Stimulated activated CD4-positive, alpha-beta T cell treated with anti-CD3 and anti-CD28 coated beads, TNF-alpha, amount 100 ng/mL, for 4 hours (primary cell): ENCODE results near the gene CDK5RAP2.
"Not testable (repeated sequence)": the region's sequence is repeated elsewhere in the genome, so short reads cannot be mapped to it uniquely, and the experiment has no call there.

Source experiments
- DNase-seq, 3 experiments: peaks; one replicate each; pipeline ENCODE4 v3.0.0-alpha.2; 2020; ENCODE audit warnings: low read depth in 3 of 3

CDK5RAP2 gene

DNA sequence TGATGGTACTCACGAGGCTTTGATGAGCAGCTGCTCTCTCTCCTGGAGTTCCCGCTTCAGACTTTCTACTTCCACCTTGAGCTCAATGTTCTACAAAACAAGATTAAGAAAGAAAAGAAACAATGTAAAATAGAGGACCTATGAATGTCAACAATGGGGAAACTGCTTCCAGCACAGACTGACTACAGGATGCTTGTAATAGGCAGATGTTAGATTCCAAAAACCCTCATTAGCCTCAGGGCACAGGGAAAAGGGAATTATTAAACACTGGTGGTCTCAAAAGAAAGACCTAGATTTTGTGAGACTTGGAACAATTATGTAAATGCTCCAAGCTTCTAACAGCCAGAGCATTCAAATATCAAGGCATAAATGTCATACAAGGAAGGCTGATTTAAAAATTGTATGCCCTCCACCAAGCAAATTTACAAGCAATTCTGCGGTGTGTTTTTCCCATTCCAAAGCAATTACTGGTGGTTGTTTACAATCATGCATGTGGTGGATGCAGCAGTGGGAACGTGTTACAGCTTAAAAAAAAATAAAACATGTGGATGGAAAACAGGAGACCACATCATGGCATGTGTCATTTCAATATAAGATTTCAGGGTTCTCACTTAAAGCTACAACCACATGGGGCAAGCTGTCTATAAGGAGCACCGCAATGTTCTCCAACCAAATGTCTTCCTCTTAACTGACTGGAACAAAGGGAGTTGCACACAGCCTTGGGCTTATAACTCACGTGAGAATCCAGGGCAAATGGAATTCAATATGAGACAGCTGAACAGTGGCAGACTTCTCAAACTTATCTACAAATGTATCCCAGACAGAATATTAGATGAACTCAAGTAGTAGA is 34.0 kb downstream of the CDK5RAP2 start:
- no peak for DNase-seq

DNA sequence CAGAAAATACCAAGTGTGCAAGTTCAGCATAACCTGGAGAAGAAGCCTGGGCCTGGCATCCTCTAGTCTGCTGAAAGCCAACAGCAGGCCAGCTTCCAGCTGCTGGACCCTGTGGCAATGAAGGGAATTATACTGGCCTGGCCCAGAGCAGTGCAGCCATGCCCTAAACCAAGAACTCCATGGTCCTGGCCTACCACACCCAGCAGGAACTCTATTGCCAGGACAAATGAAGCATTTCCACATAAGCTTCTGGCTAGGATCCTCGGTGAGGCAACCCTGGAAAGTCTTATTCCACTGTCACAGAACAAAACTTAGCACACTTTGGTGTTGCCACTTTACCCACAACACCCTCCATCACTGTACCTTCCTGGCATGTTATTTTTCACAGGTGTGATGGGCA is 35.5 kb downstream of the CDK5RAP2 start:
- no peak for DNase-seq

DNA sequence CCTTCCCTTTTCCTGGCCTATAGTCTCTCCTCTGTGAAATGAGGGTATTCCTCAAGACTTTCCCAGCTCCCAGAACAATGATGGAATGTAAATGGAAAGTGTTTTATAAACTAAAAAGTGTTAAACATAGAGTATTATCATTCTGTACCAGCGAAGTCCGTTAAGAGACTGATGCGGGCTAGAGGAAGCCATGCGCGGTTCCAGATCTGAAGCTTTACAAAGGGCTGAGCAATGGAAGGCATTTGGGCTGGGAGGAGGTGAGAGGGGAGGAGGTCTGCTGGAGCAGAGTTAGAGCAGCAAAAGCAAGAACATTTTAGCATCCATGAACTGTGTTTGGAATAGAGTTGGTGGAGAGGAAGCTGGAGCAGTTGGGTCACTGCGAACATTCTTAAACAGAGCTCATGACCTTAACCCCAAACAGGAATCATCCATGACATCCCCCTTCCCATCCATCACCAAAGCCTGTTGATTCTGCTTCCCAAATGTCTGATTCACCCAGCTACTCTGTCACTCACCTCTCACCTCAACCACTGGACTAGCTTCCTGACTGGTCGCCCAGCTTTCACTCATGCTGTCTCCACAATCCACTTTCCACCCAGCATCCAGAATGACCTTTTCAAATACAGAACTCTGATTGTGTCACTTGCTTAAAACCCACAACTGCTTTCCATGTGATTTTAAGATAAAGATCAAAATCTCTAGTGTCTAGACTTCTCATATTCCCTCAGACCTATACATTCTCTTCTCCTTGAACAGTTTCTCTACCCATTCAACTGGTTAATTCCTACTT is 37.1 kb downstream of the CDK5RAP2 start:
- DNase-seq: no peak

GRCh38 chr9:120541921-120542320 is 38.0 kb downstream of the CDK5RAP2 start:
- no peak for DNase-seq

GRCh38 chr9:120539951-120540350 is 40.0 kb downstream of the CDK5RAP2 start:
- no peak for DNase-seq

GRCh38 chr9:120538339-120538738 is 41.6 kb downstream of the CDK5RAP2 start:
- DNase-seq: no peak

DNA sequence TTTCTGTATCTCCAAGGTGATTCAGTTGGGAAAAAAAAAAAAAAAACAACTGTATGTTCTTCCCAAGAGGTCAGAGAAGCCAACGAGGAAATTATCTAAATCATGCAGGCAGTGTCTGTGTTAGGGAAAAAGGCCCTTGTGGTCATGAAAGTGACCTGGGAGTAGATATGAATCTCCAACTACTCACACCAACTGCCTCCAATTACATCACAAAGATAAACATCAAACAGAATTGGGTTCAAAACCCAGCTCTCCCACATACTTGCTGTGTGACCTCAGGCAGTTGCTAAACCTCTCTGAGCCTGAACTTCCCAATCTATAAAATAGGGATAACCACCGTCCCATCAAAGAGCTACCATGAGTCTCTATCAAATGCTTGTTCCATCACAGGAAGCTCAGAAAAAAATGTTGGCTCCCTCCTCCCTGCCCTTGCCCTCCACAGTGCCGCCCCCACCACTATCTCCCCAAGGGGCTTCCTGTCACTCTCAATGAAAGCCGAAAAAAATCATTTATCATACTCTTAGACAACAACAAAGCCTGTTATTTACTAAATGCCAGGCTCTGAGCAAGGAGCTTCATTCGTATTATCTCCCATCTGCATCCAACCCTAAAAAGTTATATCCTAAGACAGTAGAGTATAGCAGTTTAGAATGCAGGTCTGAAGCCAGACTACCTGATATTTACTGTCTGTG is 42.9 kb downstream of the CDK5RAP2 start:
- DNase-seq: no peak

GRCh38 chr9:120536094-120536493 is 43.9 kb downstream of the CDK5RAP2 start:
- no peak for DNase-seq

DNA sequence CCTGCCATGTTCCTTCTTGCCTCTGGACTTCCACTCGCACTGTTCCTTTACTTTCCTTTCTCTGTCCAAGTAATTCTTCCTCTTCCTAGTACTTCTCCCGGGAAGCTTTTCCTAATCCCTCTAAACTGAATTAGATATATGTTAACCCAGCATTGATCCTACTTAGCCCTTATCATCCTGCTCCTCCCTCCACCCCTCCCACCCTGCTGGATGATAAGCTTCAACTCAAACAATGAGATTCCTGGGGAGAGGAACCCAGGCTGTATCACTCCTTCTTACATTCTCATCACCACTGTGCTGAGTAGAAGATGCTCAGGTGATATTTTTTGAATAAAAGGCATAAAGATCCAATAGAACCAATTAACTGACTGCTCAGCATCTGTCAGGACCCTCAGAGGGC is 45.7 kb downstream of the CDK5RAP2 start:
- no peak for DNase-seq

GRCh38 chr9:120532891-120533290 is 47.1 kb downstream of the CDK5RAP2 start:
- no peak for DNase-seq

- no peak for DNase-seq
Observed at GRCh38 chr9:120532475-120532874, 47.5 kb downstream of the CDK5RAP2 start.

GRCh38 chr9:120531683-120532300 is 48.2 kb downstream of the CDK5RAP2 start:
- DNase-seq: no peak

DNA sequence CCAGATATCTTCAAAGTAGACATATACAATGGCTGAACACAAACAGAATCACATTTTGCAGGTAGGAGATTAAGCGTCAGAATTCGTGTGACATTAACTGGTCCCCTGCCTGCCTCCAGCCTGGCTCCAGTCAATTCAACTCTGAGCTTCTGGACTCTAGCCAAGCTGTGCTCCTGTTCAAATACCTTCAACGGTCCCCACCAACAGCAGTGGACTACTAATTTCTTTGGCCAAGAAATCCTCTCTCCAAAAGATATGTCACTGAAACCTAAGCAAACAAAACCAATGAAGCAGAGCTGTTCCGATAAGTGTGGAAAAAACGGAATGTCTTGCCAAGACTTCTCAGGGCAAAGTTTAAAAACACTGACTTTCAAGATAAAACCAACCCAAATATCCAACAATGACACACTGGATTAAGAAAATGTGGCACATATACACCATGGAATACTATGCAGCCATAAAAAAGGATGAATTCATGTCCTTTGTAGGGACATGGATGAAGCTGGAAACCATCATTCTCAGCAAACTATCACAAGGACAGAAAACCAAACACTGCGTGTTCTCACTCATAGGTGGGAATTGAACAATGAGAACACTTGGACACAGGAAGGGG is 49.6 kb downstream of the CDK5RAP2 start:
- not testable (repeated sequence) for DNase-seq

DNA sequence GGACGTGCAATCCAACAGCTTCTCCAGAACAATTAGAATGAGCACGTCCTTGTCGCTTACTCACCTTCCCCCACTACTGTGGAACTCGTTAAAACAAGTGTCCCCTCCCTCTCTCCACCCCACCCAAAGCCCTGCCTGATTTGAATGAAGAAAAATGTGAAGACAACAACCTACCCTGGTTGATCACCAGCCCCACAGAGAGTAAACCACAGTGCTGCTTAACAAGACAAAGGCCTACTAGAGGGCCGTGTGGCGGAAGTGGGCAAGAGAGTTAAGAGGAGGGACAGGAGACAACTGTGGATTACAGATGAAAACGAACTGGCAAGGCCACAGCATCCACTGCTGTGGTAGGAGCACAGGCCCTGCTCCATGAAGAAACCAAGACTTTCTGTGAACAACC is 51.1 kb downstream of the CDK5RAP2 start:
- DNase-seq: no peak

- DNase-seq: no peak
Observed at GRCh38 chr9:120528327-120528726, 51.6 kb downstream of the CDK5RAP2 start.

DNA sequence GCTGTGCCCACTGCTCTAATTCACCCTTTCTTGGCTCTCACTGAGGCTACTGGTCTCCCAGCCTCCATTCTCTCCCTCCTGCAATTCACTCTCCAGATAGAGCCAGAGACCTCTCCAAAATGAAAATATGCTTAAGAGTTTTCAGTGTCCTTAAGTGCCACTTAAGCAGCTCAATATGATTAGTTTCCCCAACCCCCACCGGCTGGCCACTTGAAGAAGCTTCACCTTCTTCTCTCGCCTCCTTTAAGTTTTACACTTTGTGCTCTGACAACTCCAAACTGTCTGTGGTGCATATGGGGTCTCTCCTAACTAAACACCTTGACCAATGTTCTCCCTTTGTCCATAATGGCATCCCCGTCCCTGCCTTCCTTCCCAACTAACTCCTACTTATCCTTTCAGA is 53.4 kb downstream of the CDK5RAP2 start:
- DNase-seq: no peak

- no peak for DNase-seq
Observed at GRCh38 chr9:120524863-120525262, 55.1 kb downstream of the CDK5RAP2 start.

GRCh38 chr9:120524038-120524437 is 55.9 kb downstream of the CDK5RAP2 start:
- DNase-seq: no peak

- DNase-seq: no peak
Observed at GRCh38 chr9:120522558-120522957, 57.4 kb downstream of the CDK5RAP2 start.

DNA sequence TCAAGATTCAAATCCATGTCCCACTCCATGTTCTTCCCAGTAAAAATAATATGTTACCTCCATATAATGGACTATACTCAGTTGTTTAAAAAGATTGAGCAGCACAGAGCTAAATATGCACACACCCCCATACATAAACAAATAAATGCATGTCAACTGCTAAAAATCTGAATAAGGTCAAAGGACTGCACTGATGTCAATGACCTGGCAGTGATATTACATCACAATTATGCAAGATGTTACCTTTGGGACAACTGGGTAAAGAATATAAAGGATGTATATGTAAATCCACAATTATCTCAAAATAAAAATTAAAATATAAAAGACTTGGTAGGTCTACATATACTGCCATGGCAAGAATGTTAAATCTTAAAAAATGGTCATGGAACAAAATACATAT is 57.9 kb downstream of the CDK5RAP2 start:
- DNase-seq: no peak

GRCh38 chr9:120521101-120521500 is 58.9 kb downstream of the CDK5RAP2 start:
- DNase-seq: no peak

- not testable (repeated sequence) for DNase-seq
Observed at GRCh38 chr9:120515996-120516395, 64.0 kb downstream of the CDK5RAP2 start.
